Cardiac muscle cell (in vitro differentiated cells and primary cell): ENCODE results near the gene UBALD2. TPM values are rescaled to one million over a fixed set of nuclear protein-coding genes. Genes with fewer than 3 reads are reported as not detected.
"Not testable (repeated sequence)": the region's sequence is repeated elsewhere in the genome, so short reads cannot be mapped to it uniquely, and the experiment has no call there.

ENCODE experiments used
- DNase-seq, 2 donors: peaks; one replicate each; pipeline versions ENCODE4 v3.0.0 to v3.0.0-alpha.2; 2010 to 2017; ENCODE audit warnings: low read depth in 1 of 2, low spot score in 1 of 2
- H3K27ac ChIP-seq: fragments of 200-600 bp; sonication (generic); 2 replicates; pipeline ENCODE4 v1.5.1; 2016
- H3K27me3 ChIP-seq: fragments of 200-600 bp; sonication (generic); 2 replicates; pipeline ENCODE4 v1.6.0; 2016; ENCODE audit warnings: control low read depth
- H3K36me3 ChIP-seq: fragments of 200-600 bp; sonication (generic); 2 replicates; pipeline ENCODE4 v1.5.1; 2016; ENCODE audit warnings: control low read depth
- H3K4me1 ChIP-seq: fragments of 200-600 bp; sonication (generic); 2 replicates; pipeline ENCODE4 v1.8.1; 2017; ENCODE audit warnings: low read depth, mild to moderate bottlenecking, mixed run types
- H3K4me3 ChIP-seq: fragments of 200-600 bp; sonication (generic); 2 replicates; pipeline ENCODE4 v1.5.1; 2016; ENCODE audit warnings: mild to moderate bottlenecking
- H3K9me3 ChIP-seq: fragments of 200-600 bp; sonication (generic); 2 replicates; pipeline ENCODE4 v1.5.1; 2017; ENCODE audit warnings: low read depth, mild to moderate bottlenecking, control low read depth
- polyA plus RNA-seq: library from polyadenylated mRNA; unstranded; fragments of >200 nt; fragmentation: Nextera tagmentation; extraction: Ambion mirVana; gene quantifications from 2 replicates; pipeline ENCODE4 v1.2.1, GENCODE V29; 2016
- total RNA-seq: library from RNA; depleted of rRNA; stranded (reverse); fragments of >200 nt; gene quantifications from 2 replicates; pipeline ENCODE4 v1.2.3, GENCODE V29; 2016
- TF ChIP-seq, protein P1 (sequence below): IDR thresholded peaks from 2 replicates; pipeline ENCODE4 v1.5.1; 2012; ENCODE audit warnings: low read depth, mild to moderate bottlenecking, low read length

UBALD2 gene
- total and polyA plus RNA-seq, 2 experiments from 2014 or later: 13.2 to 23.2 TPM

DNA sequence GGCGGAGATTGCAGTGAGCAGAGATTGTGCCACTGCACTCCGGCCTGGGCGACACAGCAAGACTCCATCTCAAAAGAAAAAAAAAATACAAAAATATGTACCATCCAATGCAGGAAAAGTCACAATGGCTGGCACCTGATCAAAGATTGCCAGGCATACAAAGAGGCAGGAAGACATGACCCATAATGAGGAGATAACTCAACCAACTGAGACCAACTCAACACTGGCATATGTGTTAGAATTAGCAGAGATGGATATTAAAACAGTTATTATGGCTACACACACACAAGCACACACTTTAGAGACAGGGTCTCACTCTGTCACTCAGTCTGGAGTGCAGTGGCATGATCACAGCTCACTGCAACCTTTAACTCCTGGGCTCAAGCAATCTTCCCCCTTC lies 32.3 kb downstream of the UBALD2 start:
- H3K4me1 ChIP-seq: no peaks in the 10 kb centered on the region
- no peak overlapping the region for H3K4me3 ChIP-seq
- TF ChIP-seq, protein P1, sequence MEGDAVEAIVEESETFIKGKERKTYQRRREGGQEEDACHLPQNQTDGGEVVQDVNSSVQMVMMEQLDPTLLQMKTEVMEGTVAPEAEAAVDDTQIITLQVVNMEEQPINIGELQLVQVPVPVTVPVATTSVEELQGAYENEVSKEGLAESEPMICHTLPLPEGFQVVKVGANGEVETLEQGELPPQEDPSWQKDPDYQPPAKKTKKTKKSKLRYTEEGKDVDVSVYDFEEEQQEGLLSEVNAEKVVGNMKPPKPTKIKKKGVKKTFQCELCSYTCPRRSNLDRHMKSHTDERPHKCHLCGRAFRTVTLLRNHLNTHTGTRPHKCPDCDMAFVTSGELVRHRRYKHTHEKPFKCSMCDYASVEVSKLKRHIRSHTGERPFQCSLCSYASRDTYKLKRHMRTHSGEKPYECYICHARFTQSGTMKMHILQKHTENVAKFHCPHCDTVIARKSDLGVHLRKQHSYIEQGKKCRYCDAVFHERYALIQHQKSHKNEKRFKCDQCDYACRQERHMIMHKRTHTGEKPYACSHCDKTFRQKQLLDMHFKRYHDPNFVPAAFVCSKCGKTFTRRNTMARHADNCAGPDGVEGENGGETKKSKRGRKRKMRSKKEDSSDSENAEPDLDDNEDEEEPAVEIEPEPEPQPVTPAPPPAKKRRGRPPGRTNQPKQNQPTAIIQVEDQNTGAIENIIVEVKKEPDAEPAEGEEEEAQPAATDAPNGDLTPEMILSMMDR: no peak
- no peak overlapping the region for H3K27ac ChIP-seq
- no peaks in the 10 kb centered on the region for H3K9me3 ChIP-seq
- no peak for DNase-seq
- H3K36me3 ChIP-seq: no peaks in the 10 kb centered on the region
- H3K27me3 ChIP-seq: no peaks in the 10 kb centered on the region

DNA sequence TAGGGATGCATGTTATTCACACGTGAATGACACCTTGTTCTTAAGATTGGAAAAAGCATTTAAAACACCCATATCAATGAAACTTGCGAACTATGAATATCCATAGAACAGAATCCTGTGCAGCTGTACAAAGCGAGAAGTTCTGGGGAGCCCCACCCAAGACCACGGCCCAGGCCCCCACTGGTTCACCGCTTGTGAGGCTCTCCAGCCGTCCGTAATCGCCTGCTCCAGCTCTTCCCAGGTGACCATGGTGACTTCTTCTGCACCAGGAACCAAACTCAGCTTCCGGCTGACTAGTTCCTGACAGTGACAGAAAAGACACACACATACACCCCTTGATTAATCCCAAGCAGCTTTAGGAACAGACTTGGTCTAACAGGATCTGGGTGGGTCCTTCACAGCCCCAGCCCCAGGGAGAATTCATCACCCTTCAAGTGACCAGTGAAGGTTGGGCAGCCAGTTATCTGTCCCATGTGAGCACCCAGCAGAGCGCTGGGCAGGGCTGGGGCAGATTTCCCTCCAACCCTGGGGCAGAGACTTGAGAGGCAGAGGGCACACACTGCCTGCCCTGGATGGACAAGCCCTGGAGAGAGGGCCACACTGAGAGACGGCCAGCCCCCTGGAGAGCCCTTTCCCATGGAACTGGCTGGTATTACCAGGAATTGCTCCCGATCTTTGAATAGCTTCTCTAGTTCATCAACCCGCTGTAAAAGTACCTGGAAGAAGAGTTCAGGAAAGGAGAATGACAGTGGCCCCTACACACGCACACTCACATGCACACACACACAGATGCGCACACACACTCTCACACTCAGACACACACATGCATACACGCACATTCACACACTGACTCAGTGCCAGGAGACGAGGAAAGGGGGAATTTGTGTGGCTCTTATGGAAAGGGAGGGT lies 39.3 kb downstream of the UBALD2 start:
- no peaks in the 10 kb centered on the region for H3K27me3 ChIP-seq
- TF ChIP-seq, protein P1: no peak
- no peaks in the 10 kb centered on the region for H3K36me3 ChIP-seq
- no peak overlapping the region for H3K27ac ChIP-seq
- no peaks in the 10 kb centered on the region for H3K9me3 ChIP-seq
- no peaks in the 10 kb centered on the region for H3K4me1 ChIP-seq
- H3K4me3 ChIP-seq: no peak overlapping the region
- no peak for DNase-seq

DNA sequence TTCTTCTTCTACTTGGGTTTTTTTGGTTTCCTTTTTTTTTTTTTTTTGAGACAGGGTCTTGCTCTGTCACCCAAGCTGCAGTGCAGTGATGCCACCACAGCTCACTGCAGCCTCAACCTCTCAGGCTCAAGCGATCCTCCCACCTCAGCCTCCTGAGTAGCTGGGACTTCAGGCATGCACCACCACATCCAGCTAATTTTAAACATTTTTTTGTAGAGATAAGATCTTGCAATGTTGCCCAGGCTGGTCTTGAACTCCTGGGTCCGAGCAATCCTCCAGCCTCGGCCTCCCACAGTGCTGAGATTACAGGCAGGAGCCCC lies 39.9 kb downstream of the UBALD2 start:
- not testable (repeated sequence) for H3K4me3 ChIP-seq, H3K9me3 ChIP-seq, H3K4me1 ChIP-seq, DNase-seq, H3K27ac ChIP-seq, H3K36me3 ChIP-seq, H3K27me3 ChIP-seq

DNA sequence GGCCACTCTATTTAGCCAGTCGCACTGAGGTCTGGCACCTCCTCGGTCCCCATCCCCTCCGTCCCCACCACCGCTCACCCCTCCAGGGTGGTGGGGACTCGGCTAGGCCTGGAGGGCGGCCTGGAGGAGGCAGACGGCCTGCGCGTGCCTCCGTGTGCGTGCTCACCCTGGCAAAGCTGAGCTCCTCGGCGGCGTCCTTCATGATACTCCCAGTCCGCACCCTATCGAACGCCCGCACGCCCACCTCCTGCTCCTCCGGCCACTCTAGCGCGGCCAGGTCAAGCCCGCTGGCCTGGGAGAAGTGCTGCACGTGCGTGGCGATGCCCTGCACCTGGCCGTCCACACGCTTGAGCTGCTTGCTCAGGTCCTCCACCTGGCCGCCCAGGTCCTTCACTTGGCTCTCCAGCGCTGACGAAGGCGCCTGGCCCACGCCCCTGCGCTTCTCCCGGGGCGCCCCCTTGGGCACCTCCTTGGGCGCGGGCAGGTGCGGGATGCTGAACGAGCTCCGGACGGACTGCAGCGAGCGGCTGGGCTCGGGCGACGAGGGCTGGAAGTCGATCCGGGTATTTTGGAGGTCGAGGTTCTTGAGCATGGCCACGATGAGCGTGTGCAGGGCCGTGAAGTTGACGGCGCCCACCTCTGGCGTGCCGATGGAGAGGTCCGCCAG lies 42.3 kb downstream of the UBALD2 start:
- no peak overlapping the region for H3K27ac ChIP-seq
- no peak overlapping the region for H3K4me3 ChIP-seq
- DNase-seq: no peak
- TF ChIP-seq, protein P1: no peak
- H3K9me3 ChIP-seq: no peaks in the 10 kb centered on the region
- no peaks in the 10 kb centered on the region for H3K27me3 ChIP-seq
- peaks cover 4% of the 10 kb centered on the region for H3K36me3 ChIP-seq
- no peaks in the 10 kb centered on the region for H3K4me1 ChIP-seq

DNA sequence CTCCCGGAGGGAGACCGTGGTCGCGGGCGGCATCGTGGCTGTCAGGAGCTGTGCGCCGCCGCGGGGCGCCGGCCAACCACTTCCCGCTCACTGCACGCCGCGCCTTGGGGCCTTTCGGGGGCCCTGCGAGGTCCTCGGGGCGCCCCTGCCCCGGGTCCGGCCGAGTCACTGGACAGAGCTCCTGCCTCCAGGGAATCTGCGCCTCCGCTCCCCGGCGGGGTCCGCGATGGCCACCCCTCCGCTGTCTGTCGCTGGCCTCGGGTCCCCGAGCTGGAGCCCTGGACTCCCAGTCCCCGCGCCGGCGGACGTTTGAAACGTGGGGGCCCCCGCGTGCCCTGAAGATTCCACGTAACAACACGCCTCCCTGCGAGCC lies 42.8 kb downstream of the UBALD2 start, which contains the start of gene QRICH2:
Gene QRICH2 (minus strand): TSS at position 311 of the 373 bp plus-strand sequence. CDS start 278 bp downstream, at position 33.
- no peak for DNase-seq
- Histone ChIP-seq H3K4me3 (no peak within 1 kb of the TSS), H3K4me1 (no peaks in the 10 kb centered on the region), H3K27me3 (no peaks in the 10 kb centered on the region), H3K9me3 (no peaks in the 10 kb centered on the region), H3K27ac (no peak within 1 kb of the TSS), H3K36me3 (peaks cover 4% of the 10 kb centered on the region)
- TF ChIP-seq, protein P1: no peak

DNA sequence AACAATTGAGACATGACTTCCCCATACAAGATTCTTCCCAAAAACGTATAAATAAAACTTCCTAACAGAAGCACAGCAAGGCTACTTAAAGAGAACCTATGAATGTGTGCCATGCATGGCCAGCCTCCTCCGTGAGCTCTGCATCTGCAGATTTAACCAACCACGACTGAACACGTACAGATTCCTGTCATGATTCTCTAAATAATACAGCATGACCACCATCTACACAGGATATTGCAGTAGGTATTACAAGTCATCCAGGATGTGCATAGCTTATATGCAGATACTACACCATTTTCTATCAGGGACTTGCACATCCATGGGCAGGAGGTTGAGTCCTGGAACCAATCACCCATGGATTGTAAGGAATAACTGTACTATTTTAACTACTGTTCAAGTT lies 44.3 kb downstream of the UBALD2 start:
- peaks cover 13% of the 10 kb centered on the region for H3K36me3 ChIP-seq
- no peak overlapping the region for H3K27ac ChIP-seq
- H3K9me3 ChIP-seq: no peaks in the 10 kb centered on the region
- no peaks in the 10 kb centered on the region for H3K4me1 ChIP-seq
- TF ChIP-seq, protein P1: no peak
- no peak for DNase-seq
- no peaks in the 10 kb centered on the region for H3K27me3 ChIP-seq
- no peak overlapping the region for H3K4me3 ChIP-seq
